ENCODE data around the gene POU3F3. TPM values are rescaled to one million over a fixed set of nuclear protein-coding genes. Genes with fewer than 3 reads are reported as not detected.

Gene POU3F3
- 1 to 10 TPM in 1 of 2 donors, under 1 TPM in 1; 0.71 to 1.7 TPM for total RNA-seq
- polyA plus RNA-seq (ENCODE audit: insufficient read depth, low read depth, low replicate concordance) = 0.96 TPM
- long read RNA-seq, donor 1, transcript POU3F3-201 (1 exons, 3,064 nt) = major isoform, 6 of 6 reads
- long read RNA-seq, donor 1, partial matches to known transcripts = 0 of 6 reads
- long read RNA-seq, donor 1, other reads (novel, unspliced or antisense) = 0 of 6 reads
- long read RNA-seq, donor 2, partial matches to known transcripts = 0 of 4 reads
- long read RNA-seq, donor 2, other reads (novel, unspliced or antisense) = 0 of 4 reads

- H3K4me1 ChIP-seq = no peaks in the 10 kb centered on the region
- no peaks in the 10 kb centered on the region for H3K27me3 ChIP-seq
- H3K4me3 ChIP-seq = peak within 1 kb of the TSS; percentile 32 to 50
- H3K27ac ChIP-seq = no peak within 1 kb of the TSS
- no peaks in the 10 kb centered on the region for H3K9me3 ChIP-seq
- H3K36me3 ChIP-seq (ENCODE audit: low read depth, missing control alignments) = no peaks in the 10 kb centered on the region
- TF ChIP-seq POLR2A (IDR thresholded peaks at IDR 0.05) = no peak
- no peak for TF ChIP-seq CTCF (IDR thresholded peaks at IDR 0.05)
- intact Hi-C loops (cut with DNase I; ENCODE audit: low total_unique reads) = no loop called here
- 3 to 4% methylated on average over 58 to 65 of the region's 65 CpGs for WGBS, 2 donors
- peak; percentile 95 for DNase-seq
Observed at GRCh38 chr2:104853534-104854497, at the start of gene POU3F3. TSS of gene POU3F3 (plus strand) at chr2:104854115. CDS start at chr2:104855511, 1,396 bp downstream.

GRCh38 chr2:104804148-104804890 is 49.6 kb upstream of the POU3F3 start:
- H3K4me3 ChIP-seq = no peak overlapping the region
- DNase-seq = no peak
- TF ChIP-seq CTCF (IDR thresholded peaks at IDR 0.05) (no peak), POLR2A (IDR thresholded peaks at IDR 0.05) (no peak)
- 89 to 92% methylated on average over 6 of the region's 6 CpGs for WGBS, 2 donors
- intact Hi-C loops (cut with DNase I; ENCODE audit: low total_unique reads) = no loop called here
- no peaks in the 10 kb centered on the region for H3K9me3 ChIP-seq
- no peak overlapping the region for H3K27ac ChIP-seq
- no peaks in the 10 kb centered on the region for H3K27me3 ChIP-seq
- H3K36me3 ChIP-seq (ENCODE audit: low read depth, missing control alignments) = no peaks in the 10 kb centered on the region
- no peaks in the 10 kb centered on the region for H3K4me1 ChIP-seq

DNA sequence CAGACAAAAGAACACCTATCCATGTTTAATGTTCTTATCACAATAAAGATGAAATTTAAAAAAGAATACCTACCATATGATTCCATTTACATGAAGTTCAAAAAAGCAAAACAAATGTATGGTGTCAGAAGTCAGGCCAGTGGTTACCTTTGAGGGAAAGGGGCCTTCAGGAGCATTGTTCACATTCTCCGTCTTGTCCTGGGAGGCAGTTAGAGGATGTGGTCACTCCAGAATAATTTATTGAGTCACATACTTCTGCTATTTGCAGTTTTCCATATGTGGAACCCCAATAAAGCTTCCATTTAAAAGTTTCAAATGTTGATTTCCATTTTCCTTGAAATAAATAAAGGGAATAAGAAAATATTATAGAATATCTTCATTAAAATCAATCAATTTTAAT is 41.6 kb upstream of the POU3F3 start:
- Histone ChIP-seq H3K4me1 (no peaks in the 10 kb centered on the region), H3K4me3 (no peak overlapping the region), H3K36me3 (ENCODE audit: low read depth, missing control alignments) (no peaks in the 10 kb centered on the region), H3K27me3 (no peaks in the 10 kb centered on the region), H3K27ac (no peak overlapping the region), H3K9me3 (no peaks in the 10 kb centered on the region)
- intact Hi-C loops (cut with DNase I; ENCODE audit: low total_unique reads) = no loop called here
- TF ChIP-seq POLR2A (IDR thresholded peaks at IDR 0.05) (no peak), CTCF (IDR thresholded peaks at IDR 0.05) (no peak)
- DNase-seq = no peak
- 71% methylated on average over 1 of the region's 1 CpG for WGBS, 2 donors

- Histone ChIP-seq H3K4me3 (no peak overlapping the region), H3K36me3 (ENCODE audit: low read depth, missing control alignments) (no peaks in the 10 kb centered on the region), H3K27me3 (no peaks in the 10 kb centered on the region), H3K27ac (no peak overlapping the region), H3K4me1 (no peaks in the 10 kb centered on the region), H3K9me3 (no peaks in the 10 kb centered on the region)
- TF ChIP-seq CTCF (IDR thresholded peaks at IDR 0.05) (no peak), POLR2A (IDR thresholded peaks at IDR 0.05) (no peak)
- 80 to 91% methylated on average over 5 of the region's 5 CpGs for WGBS, 2 donors
- intact Hi-C loops (cut with DNase I; ENCODE audit: low total_unique reads) = no loop called here
- no peak for DNase-seq
Observed at GRCh38 chr2:104816143-104816542, 37.8 kb upstream of the POU3F3 start.
